H1 (cell line): ENCODE results near the gene GHRL. TPM values are rescaled to one million over a fixed set of nuclear protein-coding genes. Genes with fewer than 3 reads are reported as not detected.

Experiments
- CTCF ChIA-PET: fragments of 300-600 bp; sonication (Branson Sonifier 250); formaldehyde crosslinking; loops from one replicate; lab custom pipeline; 2021; ENCODE audit not compliant: partially characterized antibody; lab: Charles Lee
- POLR2A ChIA-PET: fragments of 300-600 bp; sonication (Branson Sonifier 250); formaldehyde crosslinking; loops from one replicate; lab custom pipeline; 2021; ENCODE audit warnings: inconsistent platforms; ENCODE audit not compliant: partially characterized antibody; lab: Charles Lee
- DNase-seq, 2 experiments: peaks; one replicate each; pipeline versions ENCODE4 v3.0.0 to v3.0.0-alpha.2; 2010 to 2022; ENCODE audit warnings: low spot score in 2 of 2, low read depth in 1 of 2, mixed read lengths in 1 of 2
- FAIRE-seq: peaks from 2 replicates; lab custom pipeline; 2011; peaks lifted over from hg19 to GRCh38; lab: Jason Lieb, UNC
- H2AFZ ChIP-seq: 2 replicates; pipeline ENCODE4 v1.8.1; 2012; ENCODE audit warnings: low read length, inconsistent platforms
- H2AK5ac ChIP-seq: 2 replicates; pipeline ENCODE4 v1.6.1; 2013; ENCODE audit warnings: low read depth, low read length
- H2BK120ac ChIP-seq: replicated peaks from 2 replicates; pipeline ENCODE3; 2013; ENCODE audit warnings: low read depth, low read length, inconsistent platforms
- H2BK12ac ChIP-seq: 2 replicates; pipeline ENCODE4 v1.6.1; 2013; ENCODE audit warnings: low read depth, low read length
- H2BK15ac ChIP-seq: 2 replicates; pipeline ENCODE4 v1.6.1; 2013; ENCODE audit warnings: low read length
- H2BK20ac ChIP-seq: 2 replicates; pipeline ENCODE4 v1.6.1; 2013; ENCODE audit warnings: low read length
- H2BK5ac ChIP-seq: 2 replicates; pipeline ENCODE4 v1.6.1; 2013; ENCODE audit warnings: low read depth, low read length
- H3K14ac ChIP-seq: 2 replicates; pipeline ENCODE4 v1.6.1; 2013; ENCODE audit warnings: inconsistent platforms; ENCODE audit not compliant: insufficient read length
- H3K18ac ChIP-seq: 2 replicates; pipeline ENCODE4 v1.6.1; 2013; ENCODE audit warnings: low read length; ENCODE audit errors: extremely low read depth
- H3K23ac ChIP-seq: 2 replicates; pipeline ENCODE4 v1.6.1; 2013; ENCODE audit warnings: inconsistent platforms; ENCODE audit not compliant: insufficient read length
- H3K23me2 ChIP-seq: 2 replicates; pipeline ENCODE4 v1.6.1; 2013; ENCODE audit warnings: low read depth, low read length
- H3K27ac ChIP-seq: 2 replicates; pipeline ENCODE4 v1.6.1; 2011; ENCODE audit warnings: low read depth, low read length, inconsistent platforms
- H3K27me3 ChIP-seq, 4 experiments: replicated peaks in 1 of 4; 1 replicate in 1 of 4; 2 replicates in 3 of 4; pipeline versions ENCODE4 v1.6.1 to v1.8.1; 2011 to 2013; ENCODE audit warnings: low read length in 3 of 4, mild to moderate bottlenecking in 3 of 4, inconsistent platforms in 2 of 4, mixed read lengths in 2 of 4, moderate library complexity in 1 of 4; ENCODE audit not compliant: control insufficient read depth in 3 of 4, insufficient read depth in 3 of 4; ENCODE audit errors: extremely low read depth in 1 of 4
- H3K36me3 ChIP-seq, 4 experiments: 2 replicates each; pipeline versions ENCODE4 v1.6.1 to v1.8.1; 2011 to 2013; ENCODE audit warnings: mild to moderate bottlenecking in 4 of 4, low read length in 3 of 4, moderate library complexity in 2 of 4, control low read depth in 1 of 4, inconsistent platforms in 1 of 4; ENCODE audit not compliant: insufficient read depth in 4 of 4, control insufficient read depth in 2 of 4
- H3K4ac ChIP-seq: replicated peaks from 2 replicates; pipeline ENCODE3; 2013; ENCODE audit warnings: low read length, low read depth, mixed read lengths, inconsistent platforms; ENCODE audit not compliant: insufficient read length
- H3K4me1 ChIP-seq, 4 experiments: replicated peaks in 1 of 4; 1 replicate in 1 of 4; 2 replicates in 3 of 4; pipeline versions ENCODE4 v1.6.1 to v1.8.1; 2011 to 2013; ENCODE audit warnings: low read length in 3 of 4, inconsistent platforms in 2 of 4, mixed read lengths in 1 of 4; ENCODE audit not compliant: insufficient read depth in 4 of 4, control insufficient read depth in 3 of 4
- H3K4me2 ChIP-seq, 2 experiments: 2 replicates each; pipeline versions ENCODE4 v1.6.1 to v1.8.1; 2011 to 2013; ENCODE audit warnings: low read depth in 2 of 2, low read length in 2 of 2, control low read depth in 1 of 2, inconsistent platforms in 1 of 2, mild to moderate bottlenecking in 1 of 2; ENCODE audit not compliant: insufficient read depth in 1 of 2
- H3K4me3 ChIP-seq, 4 experiments: fragments of 200-600, 300-600 bp in 1 of 4; sonication (generic), shearing (Covaris generic), sonication (Bioruptor Twin) in 1 of 4; 2 replicates each; pipeline versions ENCODE4 v1.5.1 to v1.8.1; 2011 to 2016; ENCODE audit warnings: low read length in 4 of 4, low read depth in 3 of 4, control low read depth in 2 of 4, inconsistent platforms in 2 of 4, mild to moderate bottlenecking in 2 of 4, mixed read lengths in 1 of 4, moderate library complexity in 1 of 4; ENCODE audit not compliant: insufficient read depth in 2 of 4; ENCODE audit errors: extremely low read depth in 1 of 4
- H3K56ac ChIP-seq: replicated peaks from 2 replicates; pipeline ENCODE3; 2013; ENCODE audit warnings: low read depth, mild to moderate bottlenecking, mixed read lengths, low read length, inconsistent platforms; ENCODE audit not compliant: insufficient read length
- H3K79me1 ChIP-seq: 2 replicates; pipeline ENCODE4 v1.6.1; 2013; ENCODE audit warnings: low read depth, low read length, control low read depth
- H3K79me2 ChIP-seq, 2 experiments: 2 replicates each; pipeline versions ENCODE4 v1.6.1 to v1.8.1; 2012 to 2013; ENCODE audit warnings: low read length in 2 of 2, mild to moderate bottlenecking in 2 of 2, inconsistent platforms in 1 of 2; ENCODE audit not compliant: insufficient read depth in 2 of 2, control insufficient read depth in 1 of 2
- H3K9ac ChIP-seq, 4 experiments: replicated peaks in 1 of 4; 1 replicate in 1 of 4; 2 replicates in 3 of 4; pipeline versions ENCODE4 v1.6.1 to v1.8.1; 2011 to 2013; ENCODE audit warnings: low read depth in 3 of 4, low read length in 3 of 4, control low read depth in 2 of 4, mild to moderate bottlenecking in 2 of 4, moderate library complexity in 2 of 4, inconsistent platforms in 1 of 4; ENCODE audit errors: extremely low read depth in 1 of 4
- H3K9me3 ChIP-seq, 2 experiments: 2 replicates each; pipeline versions ENCODE4 v1.6.1 to v1.8.1; 2012 to 2013; ENCODE audit warnings: mild to moderate bottlenecking in 2 of 2, moderate library complexity in 2 of 2, control low read depth in 1 of 2, inconsistent platforms in 1 of 2, low read depth in 1 of 2, low read length in 1 of 2, mixed read lengths in 1 of 2; ENCODE audit not compliant: insufficient read depth in 2 of 2
- H4K20me1 ChIP-seq, 2 experiments: replicated peaks in 1 of 2; 2 replicates each; pipeline versions ENCODE3 to v1.8.1; 2011 to 2013; ENCODE audit warnings: inconsistent platforms in 2 of 2, low read length in 2 of 2, mild to moderate bottlenecking in 1 of 2; ENCODE audit not compliant: insufficient read depth in 2 of 2, control insufficient read depth in 1 of 2
- H4K5ac ChIP-seq: 2 replicates; pipeline ENCODE4 v1.6.1; 2013; ENCODE audit warnings: low read length, low read depth, mixed read lengths, inconsistent platforms; ENCODE audit not compliant: insufficient read length
- H4K8ac ChIP-seq: 2 replicates; pipeline ENCODE4 v1.8.0; 2013; ENCODE audit warnings: mild to moderate bottlenecking, moderate library complexity, low read length, inconsistent platforms; ENCODE audit not compliant: insufficient read depth; ENCODE audit errors: extremely low read depth
- H4K91ac ChIP-seq: replicated peaks from 2 replicates; pipeline ENCODE3; 2013; ENCODE audit warnings: low read length, mixed read lengths, inconsistent platforms; ENCODE audit not compliant: insufficient read length
- CTCF ChIP-seq, 3 experiments: IDR thresholded peaks; 1 replicate in 2 of 3; 2 replicates in 1 of 3; pipeline versions ENCODE4 v1.5.1 to v1.6.1; 2011; ENCODE audit warnings: low read length in 3 of 3, mild to moderate bottlenecking in 3 of 3, inconsistent platforms in 2 of 3, low read depth in 1 of 3, moderate library complexity in 1 of 3; ENCODE audit not compliant: insufficient read depth in 1 of 3; ENCODE audit errors: control extremely low read depth in 1 of 3
- GTF2F1 ChIP-seq: IDR thresholded peaks from 2 replicates; pipeline ENCODE4 v1.6.1; 2012; ENCODE audit warnings: low read depth, low read length, improper control_type of control experiment, borderline replicate concordance
- NANOG ChIP-seq: IDR thresholded peaks from 2 replicates; pipeline ENCODE4 v1.6.1; 2011; ENCODE audit warnings: low read length, low read depth, mild to moderate bottlenecking, inconsistent platforms; ENCODE audit not compliant: insufficient read depth, poor library complexity, severe bottlenecking
- PHF8 ChIP-seq: fragments of 200-600 bp; sonication (generic); conservative IDR thresholded peaks from 2 replicates; pipeline ENCODE4 v1.7.1; 2012; ENCODE audit warnings: low read depth, mild to moderate bottlenecking, inconsistent platforms, low read length, moderate library complexity
- SIN3A ChIP-seq, 2 experiments: IDR thresholded peaks in 1 of 2; conservative IDR thresholded peaks in 1 of 2; 2 replicates each; pipeline ENCODE4 v1.6.1; 2011 to 2012; ENCODE audit warnings: low read length in 2 of 2, improper control_type of control experiment in 1 of 2, low read depth in 1 of 2, mild to moderate bottlenecking in 1 of 2
- SP2 ChIP-seq: IDR thresholded peaks from 2 replicates; pipeline ENCODE4 v1.6.1; 2012; ENCODE audit warnings: mild to moderate bottlenecking, low read length, inconsistent platforms
- YY1 ChIP-seq: IDR thresholded peaks from 2 replicates; pipeline ENCODE4 v1.6.1; 2011; ENCODE audit warnings: low read depth, mild to moderate bottlenecking, low read length
- WGBS, 2 experiments: shearing (Covaris generic) in 1 of 2; methylation state at CpG; one replicate each; pipeline versions ENCODE4 v1.1.6 to v1.1.7; 2013 to 2015; ENCODE audit warnings: low lambda C conversion rate in 2 of 2, mixed read lengths in 2 of 2, inconsistent platforms in 1 of 2, low coverage in 1 of 2, missing lambda C conversion rate in 1 of 2; ENCODE audit not compliant: insufficient replicate concordance in 2 of 2, insufficient coverage in 1 of 2, insufficient read length in 1 of 2; ENCODE audit errors: extremely low coverage in 1 of 2, missing lambda C conversion rate in 1 of 2; 5-methylcytosine and 5-hydroxymethylcytosine counted together
- polyA plus RNA-seq, 7 experiments: library from polyadenylated mRNA; depleted of rRNA in 3 of 7; stranded (reverse) in 5 of 7; unstranded in 2 of 7; fragments of >200 nt in 5 of 7; fragments of 200-250 nt in 2 of 7; gene quantifications; 1 replicate in 5 of 7; 2 replicates in 1 of 7; 4 replicates in 1 of 7; pipeline versions ENCODE4 v1.2.1 to v1.2.3, GENCODE V29; 2011 to 2013; ENCODE audit warnings: missing spikeins in 2 of 7, mixed read lengths in 2 of 7
- total RNA-seq: library from RNA; stranded (reverse); fragmentation: NEBNext Ultra II Directional; extraction: Animal tissue kit (Norgen Biotek cat#: 25700); gene quantifications from 2 replicates; pipeline ENCODE4 v1.2.1, GENCODE V29; 2021

Gene GHRL
- total and polyA plus RNA-seq, 2 of the 8 experiments (the other 6 are each of a cell fraction or from before 2014, with no cell fraction given) = 0.32 to 0.35 TPM

- Histone ChIP-seq H4K5ac (no peak overlapping the region), H3K23me2 (peaks cover 5% of the 10 kb centered on the region; the same call in 1 of the 2 replicates), H3K36me3 (peaks cover 33 to 72% (median 66%) of the 10 kb centered on the region in 4 experiments), H3K27me3 (no peaks in the 10 kb centered on the region), H3K4ac (no peak overlapping the region), H2AFZ (no peak overlapping the region), H2BK15ac (no peak overlapping the region), H3K4me1 (peaks cover 0 to 3% (median 2%) of the 10 kb centered on the region in 4 experiments; a peak in 4 of 7 replicates), H3K79me1 (peaks cover 5% of the 10 kb centered on the region; the same call in 1 of the 2 replicates), H3K23ac (no peak overlapping the region), H2BK12ac (no peak overlapping the region), H3K4me3 (no peak overlapping the region), H3K79me2 (peaks cover 7 to 18% of the 10 kb centered on the region in 2 experiments), H2AK5ac (no peak overlapping the region), H3K18ac (no peak overlapping the region), H4K91ac (no peak overlapping the region), H3K9ac (no peak overlapping the region), H4K8ac (no peak overlapping the region), H2BK120ac (no peak overlapping the region), H3K4me2 (no peak overlapping the region), H3K9me3 (no peaks in the 10 kb centered on the region), H2BK5ac (no peak overlapping the region), H2BK20ac (no peak overlapping the region), H4K20me1 (peaks cover 3 to 13% of the 10 kb centered on the region in 2 experiments), H3K27ac (no peak overlapping the region), H3K56ac (no peak overlapping the region), H3K14ac (no peak overlapping the region)
- FAIRE-seq = no peak
- WGBS, 2 experiments = 94% methylated on average over 14 of the region's 14 CpGs; no CpG with 5 or more reads in 1 of the 2 experiments
- DNase-seq = no peak
- POLR2A ChIA-PET = interaction anchor here (0.8 to 2.1 kb wide), 5 partner anchors 7 to 307 kb away, joined by 3 to 5 read pairs (median 5); no protein-coding TSS in a partner anchor
- CTCF ChIA-PET = interaction anchor here (0.8 to 1.5 kb wide), 2 partner anchors 25 to 28 kb away, joined by 3 to 4 read pairs; no protein-coding TSS in a partner anchor
- no peak for TF ChIP-seq CTCF (IDR thresholded peaks at IDR 0.05; ENCODE audit: control extremely low read depth in 1 of 3, insufficient read depth in 1 of 3, low read depth in 1 of 3, low read length in 3 of 3)
- no peak for TF ChIP-seq GTF2F1
- TF ChIP-seq YY1 = no peak
- no peak for TF ChIP-seq SIN3A (conservative IDR thresholded peaks at IDR 0.05 in 1 of 2, IDR thresholded peaks at IDR 0.05 in 1 of 2; ENCODE audit: low read depth in 1 of 2, low read length in 2 of 2)
- no peak for TF ChIP-seq PHF8
- TF ChIP-seq NANOG = no peak
- TF ChIP-seq SP2 = no peak
These were observed 22.4 kb upstream of the GHRL start for GRCh38 chr3:10315101-10315500.
